ENCODE data around the gene PTPRN2. TPM values are rescaled to one million over a fixed set of nuclear protein-coding genes. Genes with fewer than 3 reads are reported as not detected.

The PTPRN2 gene
- total RNA-seq, 1 experiment from 2014 or later = not detected

DNA sequence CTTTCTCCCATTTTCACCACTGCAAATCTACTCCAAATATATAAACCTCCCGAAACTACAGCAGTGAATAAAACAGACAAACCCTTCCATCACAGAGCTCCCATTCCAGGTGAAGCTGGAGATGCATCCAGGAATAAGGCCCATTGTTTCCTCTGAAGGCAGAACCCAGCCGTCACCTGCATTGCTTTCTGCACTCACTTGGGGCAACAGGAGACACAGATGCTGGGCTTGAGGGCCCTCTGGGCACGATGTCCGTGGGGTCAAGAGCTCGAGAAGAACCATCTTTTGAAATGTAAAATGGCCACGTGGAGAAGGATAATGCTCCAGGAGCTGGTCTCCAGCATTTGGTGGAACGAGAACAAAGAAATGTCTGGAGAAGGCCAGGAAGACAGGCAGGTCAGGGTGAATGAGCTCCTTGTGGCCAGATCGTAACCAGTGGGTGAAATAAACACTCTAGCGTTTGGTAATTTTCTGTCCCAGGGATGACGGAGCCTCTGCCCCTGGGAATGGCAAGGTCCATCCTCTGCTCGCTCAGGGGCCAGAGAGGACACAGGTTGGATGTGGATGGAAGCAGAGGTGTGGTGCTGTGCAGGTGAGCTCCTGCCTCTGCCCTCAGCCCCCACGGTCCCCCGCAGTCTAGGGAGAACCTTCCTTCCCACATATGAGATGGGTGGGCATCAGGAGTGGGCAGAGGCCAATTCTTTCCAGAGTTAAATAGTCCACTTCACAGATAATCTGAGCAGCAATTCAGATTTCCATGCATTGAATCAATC lies 694.7 kb downstream of the PTPRN2 start:
- Histone ChIP-seq H3K9me3 (ENCODE audit: insufficient read depth, low read depth) (no peaks in the 10 kb centered on the region), H2AFZ (no peak overlapping the region), H3K4me2 (no peak overlapping the region), H3F3A (ENCODE audit: insufficient read depth, low read depth) (no peaks in the 10 kb centered on the region), H3K36me3 (ENCODE audit: low read depth) (no peaks in the 10 kb centered on the region), H3K27me3 (ENCODE audit: insufficient read depth, low read depth) (peaks cover 98% of the 10 kb centered on the region), H4K20me1 (ENCODE audit: insufficient read depth) (no peaks in the 10 kb centered on the region), H3K4me3 (no peak overlapping the region), H3K27ac (no peak overlapping the region), H3K79me2 (ENCODE audit: low read depth) (no peaks in the 10 kb centered on the region), H3K4me1 (replicated peaks; ENCODE audit: insufficient read depth) (no peaks in the 10 kb centered on the region), H3K9me2 (ENCODE audit: insufficient read depth) (no peaks in the 10 kb centered on the region)
- intact Hi-C loops (cut with micrococcal nuclease; ENCODE audit: unreplicated experiment) = no loop called here
- DNase-seq = no peak
- ChIA-PET CTCF (no interaction called here), POLR2A (ENCODE audit: unreplicated experiment) (no interaction called here)
- TF ChIP-seq, protein P1, sequence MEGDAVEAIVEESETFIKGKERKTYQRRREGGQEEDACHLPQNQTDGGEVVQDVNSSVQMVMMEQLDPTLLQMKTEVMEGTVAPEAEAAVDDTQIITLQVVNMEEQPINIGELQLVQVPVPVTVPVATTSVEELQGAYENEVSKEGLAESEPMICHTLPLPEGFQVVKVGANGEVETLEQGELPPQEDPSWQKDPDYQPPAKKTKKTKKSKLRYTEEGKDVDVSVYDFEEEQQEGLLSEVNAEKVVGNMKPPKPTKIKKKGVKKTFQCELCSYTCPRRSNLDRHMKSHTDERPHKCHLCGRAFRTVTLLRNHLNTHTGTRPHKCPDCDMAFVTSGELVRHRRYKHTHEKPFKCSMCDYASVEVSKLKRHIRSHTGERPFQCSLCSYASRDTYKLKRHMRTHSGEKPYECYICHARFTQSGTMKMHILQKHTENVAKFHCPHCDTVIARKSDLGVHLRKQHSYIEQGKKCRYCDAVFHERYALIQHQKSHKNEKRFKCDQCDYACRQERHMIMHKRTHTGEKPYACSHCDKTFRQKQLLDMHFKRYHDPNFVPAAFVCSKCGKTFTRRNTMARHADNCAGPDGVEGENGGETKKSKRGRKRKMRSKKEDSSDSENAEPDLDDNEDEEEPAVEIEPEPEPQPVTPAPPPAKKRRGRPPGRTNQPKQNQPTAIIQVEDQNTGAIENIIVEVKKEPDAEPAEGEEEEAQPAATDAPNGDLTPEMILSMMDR (conservative IDR thresholded peaks at IDR 0.05) = no peak
- no peak for TF ChIP-seq EZH2 (IDR thresholded peaks at IDR 0.05; ENCODE audit: low read depth)
- BruUV-seq (replicated peaks) = no TSS peak

DNA sequence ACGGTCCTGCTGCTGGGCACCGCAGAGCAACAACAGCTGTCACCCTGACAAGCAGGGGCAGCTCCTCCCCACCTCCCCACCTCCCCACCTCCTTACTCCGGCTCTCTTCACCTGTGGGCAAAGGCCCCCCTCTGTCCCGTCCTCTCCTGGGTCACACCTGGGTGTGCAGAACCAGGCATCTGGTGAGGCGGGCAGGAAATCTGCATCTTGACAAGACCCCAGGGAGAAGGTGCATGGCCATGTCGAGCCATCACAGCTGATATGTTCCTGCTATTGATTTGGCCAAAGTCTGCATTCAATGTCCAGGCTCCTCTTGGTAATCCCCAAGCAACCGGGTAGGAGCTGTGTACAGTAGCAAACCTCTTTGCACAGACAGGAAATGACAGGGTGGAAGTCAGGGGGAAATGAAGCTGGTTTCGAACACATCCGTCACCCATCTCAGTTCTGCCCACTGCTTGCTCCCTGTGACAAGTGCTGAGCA lies 696.7 kb downstream of the PTPRN2 start:
- CTCF ChIA-PET = no interaction called here

DNA sequence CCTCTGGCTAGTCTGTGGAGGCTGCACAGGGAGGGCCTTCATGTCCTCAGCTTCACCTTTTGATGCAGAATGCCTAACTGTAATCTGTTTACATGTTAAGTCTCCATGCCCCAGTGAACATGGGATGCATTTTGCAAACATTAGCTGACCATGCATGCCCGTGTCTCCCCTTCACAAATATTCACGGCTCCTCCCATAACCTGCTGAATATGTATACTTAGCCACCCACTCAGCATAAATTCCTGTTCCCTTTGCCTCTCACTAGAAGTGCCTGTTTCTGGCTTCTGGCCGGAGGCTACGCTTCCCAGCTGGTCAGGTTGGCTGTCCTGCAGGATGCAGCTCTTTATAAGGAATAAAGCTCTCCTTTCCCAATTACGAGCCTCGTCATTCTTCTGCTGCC lies 698.1 kb downstream of the PTPRN2 start:
- no peak overlapping the region for H2AFZ ChIP-seq
- H3K4me1 ChIP-seq (replicated peaks; ENCODE audit: insufficient read depth) = no peaks in the 10 kb centered on the region
- ChIA-PET POLR2A (ENCODE audit: unreplicated experiment) (no interaction called here), CTCF (no interaction called here)
- H3K9me2 ChIP-seq (ENCODE audit: insufficient read depth) = no peaks in the 10 kb centered on the region
- H3K4me3 ChIP-seq = no peak overlapping the region
- H3F3A ChIP-seq (ENCODE audit: insufficient read depth, low read depth) = no peaks in the 10 kb centered on the region
- H3K36me3 ChIP-seq (ENCODE audit: low read depth) = no peaks in the 10 kb centered on the region
- no peak overlapping the region for H3K27ac ChIP-seq
- DNase-seq = no peak
- no peaks in the 10 kb centered on the region for H4K20me1 ChIP-seq (ENCODE audit: insufficient read depth)
- peaks cover 94% of the 10 kb centered on the region for H3K27me3 ChIP-seq (ENCODE audit: insufficient read depth, low read depth)
- no TSS peak for BruUV-seq (replicated peaks)
- TF ChIP-seq, protein P1 (conservative IDR thresholded peaks at IDR 0.05) = no peak
- TF ChIP-seq EZH2 (IDR thresholded peaks at IDR 0.05; ENCODE audit: low read depth) = no peak
- no peak overlapping the region for H3K4me2 ChIP-seq
- no peaks in the 10 kb centered on the region for H3K79me2 ChIP-seq (ENCODE audit: low read depth)
- H3K9me3 ChIP-seq (ENCODE audit: insufficient read depth, low read depth) = no peaks in the 10 kb centered on the region; the same call in 1 of the 2 replicates
- intact Hi-C loops (cut with micrococcal nuclease; ENCODE audit: unreplicated experiment) = no loop called here

More for the DNA sequence above, 696.7 kb downstream of the PTPRN2 start:
- peaks cover 94% of the 10 kb centered on the region for H3K27me3 ChIP-seq (ENCODE audit: insufficient read depth, low read depth)
- POLR2A ChIA-PET (ENCODE audit: unreplicated experiment) = no interaction called here
- H3F3A ChIP-seq (ENCODE audit: insufficient read depth, low read depth) = no peaks in the 10 kb centered on the region
- no TSS peak for BruUV-seq (replicated peaks)
- H3K36me3 ChIP-seq (ENCODE audit: low read depth) = no peaks in the 10 kb centered on the region
- H4K20me1 ChIP-seq (ENCODE audit: insufficient read depth) = no peaks in the 10 kb centered on the region
- TF ChIP-seq, protein P1 (conservative IDR thresholded peaks at IDR 0.05) = no peak
- no peak for TF ChIP-seq EZH2 (IDR thresholded peaks at IDR 0.05; ENCODE audit: low read depth)
- H3K9me3 ChIP-seq (ENCODE audit: insufficient read depth, low read depth) = no peaks in the 10 kb centered on the region
- H3K27ac ChIP-seq = no peak overlapping the region
- H3K4me1 ChIP-seq (replicated peaks; ENCODE audit: insufficient read depth) = no peaks in the 10 kb centered on the region
- no peaks in the 10 kb centered on the region for H3K79me2 ChIP-seq (ENCODE audit: low read depth)
- no peaks in the 10 kb centered on the region for H3K9me2 ChIP-seq (ENCODE audit: insufficient read depth)
- no peak overlapping the region for H3K4me3 ChIP-seq
- H2AFZ ChIP-seq = no peak overlapping the region
- intact Hi-C loops (cut with micrococcal nuclease; ENCODE audit: unreplicated experiment) = no loop called here
- no peak overlapping the region for H3K4me2 ChIP-seq
- no peak for DNase-seq

Data from PC-9 (cell line).